ENCODE data around the gene IDUA.

IDUA gene

DNA sequence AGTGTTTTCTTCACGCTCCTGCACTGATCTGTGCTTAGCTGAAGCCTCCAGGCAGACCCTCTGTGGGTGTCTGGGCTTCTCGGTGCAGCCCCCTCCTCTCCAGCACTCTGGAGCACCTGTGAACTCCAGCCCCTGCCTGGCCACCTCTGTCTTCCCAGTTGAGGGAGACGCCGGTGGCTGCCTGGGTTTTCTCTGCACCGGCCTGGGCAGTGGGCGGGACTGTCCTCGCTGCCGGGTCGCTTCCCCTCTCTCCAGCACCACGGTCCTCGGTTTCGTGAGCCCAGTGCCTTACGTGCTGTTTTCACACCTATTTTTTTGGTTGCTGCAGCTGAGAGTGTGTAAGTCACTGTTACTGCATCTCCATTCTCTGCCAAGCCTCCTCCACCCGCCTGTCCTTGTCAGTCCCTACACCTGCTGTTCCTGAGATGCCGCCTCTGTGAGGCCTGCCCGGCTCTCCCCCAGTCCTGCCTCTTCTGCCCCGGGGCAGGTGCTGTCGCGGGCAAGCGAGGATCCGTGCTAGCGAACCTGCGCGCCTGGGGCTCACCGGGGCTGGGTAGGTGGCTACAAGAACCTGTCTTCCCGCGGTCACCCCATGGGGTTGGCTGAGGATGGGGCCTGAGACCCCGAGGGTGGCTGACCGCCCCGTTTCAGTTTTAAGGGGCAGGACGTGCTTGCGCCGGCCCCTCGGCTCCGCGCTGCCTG lies 22.1 kb downstream of the IDUA start:
- Histone ChIP-seq H3K4ac (ENCODE audit: low read depth, low read length) (no peak overlapping the region), H3K36me3 (ENCODE audit: control insufficient read depth in 1 of 2, insufficient read depth in 2 of 2, low read length in 2 of 2) (peaks cover 0 to 6% of the 10 kb centered on the region in 2 experiments), H3K14ac (ENCODE audit: low read length) (no peak overlapping the region), H3K9me3 (ENCODE audit: insufficient read depth, low read depth, low read length) (peaks cover 18% of the 10 kb centered on the region), H4K8ac (ENCODE audit: low read depth, low read length) (no peak overlapping the region), H2BK12ac (ENCODE audit: low read length) (no peak overlapping the region), H4K12ac (ENCODE audit: low read depth, low read length) (no peak overlapping the region), H3K18ac (ENCODE audit: low read length) (no peak overlapping the region), H3K79me2 (ENCODE audit: control insufficient read depth, insufficient read depth, low read length, poor library complexity) (no peaks in the 10 kb centered on the region), H2BK120ac (ENCODE audit: insufficient read depth, low read length, poor library complexity) (no peak overlapping the region), H3K79me1 (ENCODE audit: low read length) (peaks cover 2% of the 10 kb centered on the region), H2BK5ac (ENCODE audit: low read depth, low read length, poor library complexity) (no peak overlapping the region), H3K4me2 (ENCODE audit: low read length) (peak overlapping the region; percentile 53), H2AK5ac (ENCODE audit: low read length) (no peak overlapping the region), H3K9ac (ENCODE audit: low read length) (no peak overlapping the region), H3K23ac (ENCODE audit: low read length) (no peak overlapping the region), H3K4me1 (ENCODE audit: control insufficient read depth in 1 of 2, insufficient read depth in 2 of 2, low read length in 2 of 2) (peaks cover 18 to 19% of the 10 kb centered on the region in 2 experiments), H2AFZ (ENCODE audit: insufficient read depth, low read length, poor library complexity) (no peak overlapping the region), H4K91ac (ENCODE audit: low read depth, low read length) (no peak overlapping the region), H3K27ac (ENCODE audit: low read depth, low read length) (no peak overlapping the region), H3K4me3 (ENCODE audit: low read depth, low read length) (no peak overlapping the region), H3K27me3 (ENCODE audit: insufficient read depth, low read length) (peaks cover 46% of the 10 kb centered on the region)
- no CpG with 5 or more reads among the region's 36 CpGs for WGBS (ENCODE audit: extremely low coverage, insufficient coverage, insufficient read length)
- DNase-seq, result peak in 1 of 2 donors; percentile 49

DNA sequence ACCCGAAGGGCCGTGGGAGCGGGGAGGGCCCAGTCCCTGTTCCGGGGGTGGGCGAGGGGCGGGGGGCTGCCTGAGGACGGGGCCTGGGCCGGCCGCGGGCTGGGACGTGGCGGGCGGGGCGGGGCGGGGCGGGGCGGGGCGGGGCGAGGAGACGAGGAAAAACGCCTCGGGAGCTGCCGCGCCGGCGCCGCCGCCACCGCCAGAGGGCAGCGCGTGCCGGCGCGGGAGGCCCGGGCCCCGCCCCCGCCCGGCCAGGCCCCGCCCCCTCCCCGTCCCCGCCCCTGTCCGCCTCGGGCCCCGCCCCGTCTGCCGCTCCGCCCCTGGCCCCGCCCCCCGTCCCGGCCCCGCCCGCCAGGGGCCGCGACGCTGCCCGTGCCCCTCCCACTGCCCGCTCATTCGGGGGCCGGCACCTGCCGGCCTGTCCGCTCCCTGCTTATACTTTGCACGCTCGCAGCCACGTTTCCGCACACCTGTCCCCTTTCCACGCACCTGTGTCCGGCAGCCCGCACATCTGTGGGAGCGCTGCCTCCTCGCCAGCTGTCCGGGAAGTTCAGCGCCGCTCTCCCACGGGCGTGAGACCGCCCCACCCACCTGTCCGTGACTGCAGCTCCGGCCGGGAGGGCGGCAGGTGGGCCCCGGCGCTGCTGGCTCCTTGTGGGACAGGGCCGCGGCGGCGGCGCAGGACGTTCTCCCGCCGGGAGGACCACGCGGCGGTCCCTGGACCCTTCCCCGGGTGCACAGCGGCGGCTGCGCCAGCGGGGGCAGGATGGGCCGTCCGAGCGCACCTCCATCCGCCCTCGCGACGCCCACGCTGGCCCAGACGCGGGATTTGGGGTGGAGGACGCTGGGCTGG lies 22.9 kb downstream of the IDUA start:
- no peak overlapping the region for H3K14ac ChIP-seq (ENCODE audit: low read length)
- no peak overlapping the region for H3K23ac ChIP-seq (ENCODE audit: low read length)
- no peak overlapping the region for H2BK5ac ChIP-seq (ENCODE audit: low read depth, low read length, poor library complexity)
- H3K79me2 ChIP-seq (ENCODE audit: control insufficient read depth, insufficient read depth, low read length, poor library complexity), result no peaks in the 10 kb centered on the region
- peaks cover 44% of the 10 kb centered on the region for H3K27me3 ChIP-seq (ENCODE audit: insufficient read depth, low read length)
- H4K12ac ChIP-seq (ENCODE audit: low read depth, low read length), result no peak overlapping the region
- H3K36me3 ChIP-seq (ENCODE audit: control insufficient read depth in 1 of 2, insufficient read depth in 2 of 2, low read length in 2 of 2), result peaks cover 0 to 6% of the 10 kb centered on the region in 2 experiments
- peak overlapping the region; percentile 47 for H3K4me3 ChIP-seq (ENCODE audit: low read depth, low read length)
- H3K4me2 ChIP-seq (ENCODE audit: low read length), result peak overlapping the region; percentile 65
- H4K91ac ChIP-seq (ENCODE audit: low read depth, low read length), result no peak overlapping the region
- no peak overlapping the region for H3K9ac ChIP-seq (ENCODE audit: low read length)
- no peak overlapping the region for H2BK12ac ChIP-seq (ENCODE audit: low read length)
- WGBS (ENCODE audit: extremely low coverage, insufficient coverage, insufficient read length), result no CpG with 5 or more reads among the region's 109 CpGs
- no peak overlapping the region for H3K4ac ChIP-seq (ENCODE audit: low read depth, low read length)
- H3K4me1 ChIP-seq (ENCODE audit: control insufficient read depth in 1 of 2, insufficient read depth in 2 of 2, low read length in 2 of 2), result peaks cover 18 to 19% of the 10 kb centered on the region in 2 experiments
- DNase-seq, result peak in 1 of 2 donors; percentile 71
- H3K18ac ChIP-seq (ENCODE audit: low read length), result no peak overlapping the region
- peaks cover 18% of the 10 kb centered on the region for H3K9me3 ChIP-seq (ENCODE audit: insufficient read depth, low read depth, low read length)
- peak overlapping the region; percentile 62 for H2AFZ ChIP-seq (ENCODE audit: insufficient read depth, low read length, poor library complexity)
- peaks cover 2% of the 10 kb centered on the region for H3K79me1 ChIP-seq (ENCODE audit: low read length)
- H2BK120ac ChIP-seq (ENCODE audit: insufficient read depth, low read length, poor library complexity), result no peak overlapping the region
- no peak overlapping the region for H3K27ac ChIP-seq (ENCODE audit: low read depth, low read length)
- peak overlapping the region; percentile 9 for H4K8ac ChIP-seq (ENCODE audit: low read depth, low read length)
- no peak overlapping the region for H2AK5ac ChIP-seq (ENCODE audit: low read length)

DNA sequence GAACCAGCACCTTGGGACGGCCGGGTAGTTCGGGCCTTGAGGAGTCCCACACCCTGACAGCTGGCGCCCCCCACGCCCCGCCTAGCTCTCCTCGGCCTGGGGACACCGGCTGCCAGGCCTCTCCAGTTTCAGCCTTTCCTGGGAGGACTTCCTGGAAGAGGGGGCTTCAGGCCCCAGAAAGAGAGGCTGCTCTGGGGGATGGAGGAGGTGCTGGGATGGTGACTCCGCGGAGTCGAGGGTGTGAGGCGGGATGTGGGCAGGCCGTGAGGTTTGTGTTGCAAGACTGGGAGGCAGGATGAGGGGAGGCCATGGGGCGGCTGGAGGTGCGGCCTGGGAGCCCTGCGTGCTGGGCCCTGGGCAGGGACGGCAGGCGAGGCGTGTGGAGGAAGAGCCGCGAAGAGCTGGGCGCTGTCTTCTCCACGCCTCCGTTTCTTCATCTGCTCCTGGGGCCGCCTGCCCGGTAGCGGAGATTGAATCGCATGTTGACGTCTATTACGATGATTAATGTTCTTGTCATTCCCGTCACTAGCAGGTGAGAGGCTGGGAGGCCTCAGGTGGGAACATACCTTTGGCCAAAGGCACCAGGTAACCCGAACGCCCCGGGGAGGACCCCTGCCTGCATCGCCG lies 23.7 kb downstream of the IDUA start:
- Histone ChIP-seq H3K27me3 (ENCODE audit: insufficient read depth, low read length) (peaks cover 38% of the 10 kb centered on the region), H2BK12ac (ENCODE audit: low read length) (no peak overlapping the region), H3K79me2 (ENCODE audit: control insufficient read depth, insufficient read depth, low read length, poor library complexity) (no peaks in the 10 kb centered on the region), H2AK5ac (ENCODE audit: low read length) (no peak overlapping the region), H3K4me2 (ENCODE audit: low read length) (peak overlapping the region; percentile 67), H3K18ac (ENCODE audit: low read length) (no peak overlapping the region), H3K9me3 (ENCODE audit: insufficient read depth, low read depth, low read length) (peaks cover 18% of the 10 kb centered on the region), H4K12ac (ENCODE audit: low read depth, low read length) (no peak overlapping the region), H4K91ac (ENCODE audit: low read depth, low read length) (no peak overlapping the region), H3K4me3 (ENCODE audit: low read depth, low read length) (no peak overlapping the region), H3K14ac (ENCODE audit: low read length) (no peak overlapping the region), H3K23ac (ENCODE audit: low read length) (no peak overlapping the region), H2BK120ac (ENCODE audit: insufficient read depth, low read length, poor library complexity) (no peak overlapping the region), H2AFZ (ENCODE audit: insufficient read depth, low read length, poor library complexity) (peak overlapping the region; percentile 62), H3K4ac (ENCODE audit: low read depth, low read length) (no peak overlapping the region), H3K36me3 (ENCODE audit: control insufficient read depth in 1 of 2, insufficient read depth in 2 of 2, low read length in 2 of 2) (peaks cover 0 to 6% of the 10 kb centered on the region in 2 experiments), H4K8ac (ENCODE audit: low read depth, low read length) (no peak overlapping the region), H3K27ac (ENCODE audit: low read depth, low read length) (no peak overlapping the region), H3K9ac (ENCODE audit: low read length) (no peak overlapping the region), H3K79me1 (ENCODE audit: low read length) (peaks cover 2% of the 10 kb centered on the region), H2BK5ac (ENCODE audit: low read depth, low read length, poor library complexity) (no peak overlapping the region), H3K4me1 (ENCODE audit: control insufficient read depth in 1 of 2, insufficient read depth in 2 of 2, low read length in 2 of 2) (peaks cover 18 to 19% of the 10 kb centered on the region in 2 experiments)
- peak; percentile 92 to 93 for DNase-seq
- no CpG with 5 or more reads among the region's 36 CpGs for whole genome bisulfite sequencing (ENCODE audit: extremely low coverage, insufficient coverage, insufficient read length)

DNA sequence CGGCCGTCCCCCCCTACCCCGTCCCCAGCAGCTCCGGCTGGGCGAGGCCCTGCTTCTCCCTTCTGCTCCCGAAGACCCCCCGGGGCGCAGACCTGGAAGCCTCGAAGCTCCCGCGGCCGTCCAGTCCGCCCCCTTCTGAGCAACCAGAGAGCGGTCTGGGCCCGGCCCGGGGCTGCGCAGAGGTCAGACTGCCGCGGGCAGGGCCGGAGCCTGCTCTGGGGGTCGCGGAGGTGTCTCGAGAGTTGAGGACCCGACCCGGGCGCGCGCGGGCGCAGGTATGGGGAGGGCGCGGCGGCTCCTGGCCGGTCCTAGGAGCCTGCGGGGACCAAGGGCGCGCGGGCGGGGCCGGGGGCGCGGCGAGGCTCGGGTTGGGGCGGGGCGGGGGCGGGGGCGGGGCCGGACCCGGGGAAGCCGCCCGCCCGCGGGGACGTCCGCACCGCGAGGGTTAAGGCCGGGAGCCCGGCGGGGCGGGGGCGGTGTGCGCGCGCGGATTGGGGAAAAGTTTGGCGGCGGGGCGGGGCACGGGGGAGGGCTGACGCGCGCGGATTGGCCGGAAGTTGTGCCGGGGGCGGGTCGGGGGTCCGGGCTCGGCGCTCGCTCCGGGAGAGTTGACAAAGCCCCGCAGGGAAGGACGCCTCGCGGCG lies 24.3 kb downstream of the IDUA start, which contains the start of gene FGFRL1:
FGFRL1 (plus strand) TSS at position 605 of the 644 bp plus-strand sequence. CDS start 860 bp downstream, outside the sequence.
- no peak within 1 kb of the TSS for H3K9ac ChIP-seq (ENCODE audit: low read length)

More for the DNA sequence above, 24.3 kb downstream of the IDUA start, which contains the start of gene FGFRL1:
- Histone ChIP-seq H3K9me3 (ENCODE audit: insufficient read depth, low read depth, low read length) (peaks cover 16% of the 10 kb centered on the region), H2BK120ac (ENCODE audit: insufficient read depth, low read length, poor library complexity) (no peak within 1 kb of the TSS), H2BK5ac (ENCODE audit: low read depth, low read length, poor library complexity) (no peak within 1 kb of the TSS), H3K79me1 (ENCODE audit: low read length) (peaks cover 2% of the 10 kb centered on the region), H3K14ac (ENCODE audit: low read length) (peak within 1 kb of the TSS; percentile 32), H3K4ac (ENCODE audit: low read depth, low read length) (no peak within 1 kb of the TSS), H3K36me3 (ENCODE audit: control insufficient read depth in 1 of 2, insufficient read depth in 2 of 2, low read length in 2 of 2) (peaks cover 0 to 6% of the 10 kb centered on the region in 2 experiments), H3K79me2 (ENCODE audit: control insufficient read depth, insufficient read depth, low read length, poor library complexity) (no peaks in the 10 kb centered on the region), H2AK5ac (ENCODE audit: low read length) (peak within 1 kb of the TSS; percentile 36), H3K4me3 (ENCODE audit: low read depth, low read length) (peak within 1 kb of the TSS; percentile 67), H3K27me3 (ENCODE audit: insufficient read depth, low read length) (peaks cover 37% of the 10 kb centered on the region), H2BK12ac (ENCODE audit: low read length) (no peak within 1 kb of the TSS), H3K18ac (ENCODE audit: low read length) (peak within 1 kb of the TSS; percentile 40), H3K4me1 (ENCODE audit: control insufficient read depth in 1 of 2, insufficient read depth in 2 of 2, low read length in 2 of 2) (peaks cover 18 to 19% of the 10 kb centered on the region in 2 experiments), H3K4me2 (ENCODE audit: low read length) (peak within 1 kb of the TSS; percentile 67), H4K12ac (ENCODE audit: low read depth, low read length) (no peak within 1 kb of the TSS), H4K91ac (ENCODE audit: low read depth, low read length) (peak within 1 kb of the TSS; percentile 9), H4K8ac (ENCODE audit: low read depth, low read length) (no peak within 1 kb of the TSS), H3K23ac (ENCODE audit: low read length) (no peak within 1 kb of the TSS), H2AFZ (ENCODE audit: insufficient read depth, low read length, poor library complexity) (no peak within 1 kb of the TSS), H3K27ac (ENCODE audit: low read depth, low read length) (no peak within 1 kb of the TSS)
- DNase-seq, result peak; percentile 73 to 85
- no CpG with 5 or more reads among the region's 89 CpGs for WGBS (ENCODE audit: extremely low coverage, insufficient coverage, insufficient read length)

All from trophoblast cell (in vitro differentiated cells and primary cell).